Spleen (tissue), 7 donors: ENCODE measurements around the gene RNF181.

ENCODE experiments used
- POLR2A ChIP-seq, 3 donors: fragments of 450-650 bp; IDR thresholded peaks; one replicate each; pipeline ENCODE4 v1.5.1; 2017; ENCODE audit warnings: antibody characterized with exemption in 3 of 3, mild to moderate bottlenecking in 1 of 3
- POLR2AphosphoS5 ChIP-seq, 3 donors: sonication (generic); formaldehyde crosslinking; IDR thresholded peaks; one replicate each; pipeline ENCODE4 v1.5.1; 2017; ENCODE audit warnings: antibody characterized with exemption in 3 of 3
- TF ChIP-seq, protein P1 (sequence below), 11 experiments: fragments of 200-600 bp in 7 of 11; fragments of 450-650 bp in 4 of 11; sonication (generic) in 4 of 11; IDR thresholded peaks in 8 of 11; conservative IDR thresholded peaks in 3 of 11; 1 replicate in 7 of 11; 2 replicates in 4 of 11; pipeline versions ENCODE4 v1.4.0 to v1.8.0; 2016 to 2021; ENCODE audit warnings: antibody characterized with exemption in 11 of 11, inconsistent platforms in 4 of 11, mild to moderate bottlenecking in 1 of 11
- donor health status: DM: no; HTN: no; CAD: no; lungs with moderate emphysema.
- donor health status: DM: no; HTN: no; CAD: no.
- donor health status: DM: no; HTN: no; CAD: no.

DNA sequence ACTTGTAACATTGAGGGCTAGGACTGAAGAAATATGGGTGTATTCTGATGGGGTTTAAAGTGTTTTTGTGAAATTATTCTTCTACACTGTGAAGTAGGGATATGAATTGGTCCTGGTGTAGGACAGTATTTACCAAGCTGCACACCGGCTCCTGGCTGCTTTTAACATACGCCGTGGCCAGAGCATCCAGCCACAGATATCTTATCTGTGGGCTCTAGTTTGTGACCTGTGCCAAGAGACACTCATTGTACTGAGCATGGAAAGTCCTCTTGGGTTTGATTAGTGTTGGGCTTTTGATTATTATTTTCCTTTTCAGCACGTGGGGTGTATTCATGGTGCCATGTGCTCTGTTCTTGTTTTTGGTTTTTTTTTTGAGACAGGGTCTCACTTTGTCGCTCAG, 28.4 kb downstream of the RNF181 start:
- TF ChIP-seq, protein P1, sequence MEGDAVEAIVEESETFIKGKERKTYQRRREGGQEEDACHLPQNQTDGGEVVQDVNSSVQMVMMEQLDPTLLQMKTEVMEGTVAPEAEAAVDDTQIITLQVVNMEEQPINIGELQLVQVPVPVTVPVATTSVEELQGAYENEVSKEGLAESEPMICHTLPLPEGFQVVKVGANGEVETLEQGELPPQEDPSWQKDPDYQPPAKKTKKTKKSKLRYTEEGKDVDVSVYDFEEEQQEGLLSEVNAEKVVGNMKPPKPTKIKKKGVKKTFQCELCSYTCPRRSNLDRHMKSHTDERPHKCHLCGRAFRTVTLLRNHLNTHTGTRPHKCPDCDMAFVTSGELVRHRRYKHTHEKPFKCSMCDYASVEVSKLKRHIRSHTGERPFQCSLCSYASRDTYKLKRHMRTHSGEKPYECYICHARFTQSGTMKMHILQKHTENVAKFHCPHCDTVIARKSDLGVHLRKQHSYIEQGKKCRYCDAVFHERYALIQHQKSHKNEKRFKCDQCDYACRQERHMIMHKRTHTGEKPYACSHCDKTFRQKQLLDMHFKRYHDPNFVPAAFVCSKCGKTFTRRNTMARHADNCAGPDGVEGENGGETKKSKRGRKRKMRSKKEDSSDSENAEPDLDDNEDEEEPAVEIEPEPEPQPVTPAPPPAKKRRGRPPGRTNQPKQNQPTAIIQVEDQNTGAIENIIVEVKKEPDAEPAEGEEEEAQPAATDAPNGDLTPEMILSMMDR (IDR thresholded peaks at IDR 0.05 in 8 of 11, conservative IDR thresholded peaks at IDR 0.05 in 3 of 11) = no peak
- TF ChIP-seq POLR2A (IDR thresholded peaks at IDR 0.05) (no peak), POLR2AphosphoS5 (IDR thresholded peaks at IDR 0.05) (no peak)
